ENCODE data around the gene WIPF1.

Gene WIPF1

DNA sequence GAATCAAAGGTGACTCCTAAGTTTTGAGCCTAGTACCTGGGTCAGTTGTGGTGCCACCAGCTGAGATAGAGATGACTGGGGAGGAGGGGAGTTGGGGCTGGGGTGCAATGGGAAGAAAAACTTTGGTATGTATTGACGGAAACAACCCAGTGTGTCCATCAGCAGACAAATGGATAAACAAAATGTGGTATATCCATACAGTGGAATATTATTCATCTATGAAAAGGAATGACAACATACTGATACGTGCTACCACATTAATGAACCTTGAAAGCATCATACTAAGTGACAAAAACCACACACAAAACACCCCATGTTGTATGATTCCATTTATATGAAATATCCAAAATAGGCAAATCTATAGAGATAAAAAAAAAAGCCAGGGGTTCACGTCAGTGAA is 69.6 kb downstream of the WIPF1 start:
- DNase-seq: no peak

DNA sequence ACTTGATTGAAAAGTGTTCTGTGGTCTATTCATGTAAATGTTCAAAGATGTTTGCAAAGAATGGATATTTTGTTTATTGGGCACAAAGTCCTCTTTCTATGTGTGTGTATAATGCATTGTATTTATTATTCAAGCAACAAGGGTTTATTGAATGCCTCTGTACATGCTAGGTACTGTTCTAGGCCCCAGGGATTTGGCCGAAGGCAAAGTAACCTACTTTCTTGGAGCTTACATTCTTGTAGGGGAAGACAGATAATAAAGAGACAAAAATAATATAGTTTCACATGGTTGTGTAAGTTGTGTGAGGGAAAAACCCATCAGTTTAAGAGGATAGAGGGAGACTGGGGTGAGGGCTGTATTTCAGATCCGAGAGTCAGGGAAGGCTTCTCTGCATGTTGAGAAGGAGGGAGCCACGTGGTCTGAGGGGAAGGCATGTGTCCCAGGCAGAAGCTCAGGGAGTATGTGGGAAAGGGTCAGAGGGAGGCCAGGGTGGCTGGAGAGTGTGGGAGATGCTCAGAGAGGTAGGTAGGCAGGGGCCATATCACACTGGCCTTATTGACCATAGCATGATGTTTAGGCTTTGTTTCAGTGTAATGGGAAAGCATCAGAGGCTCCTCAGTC is 70.4 kb downstream of the WIPF1 start:
- no peak for DNase-seq

DNA sequence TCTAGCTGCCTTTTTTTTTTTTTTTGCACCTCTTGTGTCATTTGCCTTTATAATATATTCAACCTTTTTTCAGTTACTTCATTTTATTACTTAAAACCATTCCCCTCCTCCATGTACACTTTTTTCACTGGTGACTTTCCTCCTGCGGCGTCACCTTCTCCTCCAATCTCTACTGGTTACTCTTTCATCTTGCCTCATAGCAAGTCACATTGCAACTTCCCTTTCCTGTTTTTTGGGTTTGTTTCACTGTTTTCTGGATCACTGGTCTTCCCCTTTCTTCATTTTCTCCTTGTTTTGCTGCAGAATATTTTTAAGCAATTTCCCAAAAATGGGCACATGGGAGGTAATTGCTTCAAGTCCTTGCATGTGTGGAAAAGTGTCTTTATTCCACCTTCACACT is 73.1 kb downstream of the WIPF1 start:
- DNase-seq: no peak

DNA sequence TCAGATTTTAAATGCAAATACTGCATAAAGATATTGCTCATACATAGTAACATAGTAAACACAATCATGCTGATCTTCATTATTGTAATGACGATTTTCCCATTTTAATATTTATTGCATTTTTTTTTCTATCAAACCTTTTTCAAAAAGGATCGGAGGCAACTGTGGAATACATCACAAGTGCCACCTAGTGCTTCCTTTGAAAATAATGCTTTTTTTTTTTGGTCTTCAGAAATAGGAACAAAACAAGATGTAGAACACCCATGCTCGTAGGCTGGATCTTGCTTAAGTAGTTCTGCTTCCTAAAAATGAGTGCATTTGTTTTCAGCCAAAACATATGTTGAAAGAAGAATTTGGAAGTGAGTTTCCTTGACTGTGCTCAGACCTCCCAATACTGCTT is 75.1 kb downstream of the WIPF1 start:
- DNase-seq: no peak

DNA sequence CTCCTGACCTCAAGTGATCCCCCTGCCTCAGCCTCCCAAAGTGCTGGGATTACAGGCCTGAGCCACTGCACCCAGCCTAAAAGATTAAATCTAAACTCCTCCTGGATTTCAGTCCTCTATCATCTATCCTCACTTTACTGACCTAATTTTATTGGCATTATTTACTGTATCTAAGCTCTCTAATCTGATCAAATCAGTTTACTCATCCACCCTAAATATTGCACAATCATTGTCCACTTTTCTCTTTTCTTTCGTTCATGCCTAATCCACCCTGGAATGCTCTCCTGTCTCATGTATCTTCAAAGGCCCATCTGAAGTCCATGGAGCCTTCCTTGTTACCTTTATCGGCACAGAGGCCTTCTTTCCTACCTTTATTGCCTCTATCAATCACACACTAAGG is 79.2 kb downstream of the WIPF1 start:
- DNase-seq: no peak

DNA sequence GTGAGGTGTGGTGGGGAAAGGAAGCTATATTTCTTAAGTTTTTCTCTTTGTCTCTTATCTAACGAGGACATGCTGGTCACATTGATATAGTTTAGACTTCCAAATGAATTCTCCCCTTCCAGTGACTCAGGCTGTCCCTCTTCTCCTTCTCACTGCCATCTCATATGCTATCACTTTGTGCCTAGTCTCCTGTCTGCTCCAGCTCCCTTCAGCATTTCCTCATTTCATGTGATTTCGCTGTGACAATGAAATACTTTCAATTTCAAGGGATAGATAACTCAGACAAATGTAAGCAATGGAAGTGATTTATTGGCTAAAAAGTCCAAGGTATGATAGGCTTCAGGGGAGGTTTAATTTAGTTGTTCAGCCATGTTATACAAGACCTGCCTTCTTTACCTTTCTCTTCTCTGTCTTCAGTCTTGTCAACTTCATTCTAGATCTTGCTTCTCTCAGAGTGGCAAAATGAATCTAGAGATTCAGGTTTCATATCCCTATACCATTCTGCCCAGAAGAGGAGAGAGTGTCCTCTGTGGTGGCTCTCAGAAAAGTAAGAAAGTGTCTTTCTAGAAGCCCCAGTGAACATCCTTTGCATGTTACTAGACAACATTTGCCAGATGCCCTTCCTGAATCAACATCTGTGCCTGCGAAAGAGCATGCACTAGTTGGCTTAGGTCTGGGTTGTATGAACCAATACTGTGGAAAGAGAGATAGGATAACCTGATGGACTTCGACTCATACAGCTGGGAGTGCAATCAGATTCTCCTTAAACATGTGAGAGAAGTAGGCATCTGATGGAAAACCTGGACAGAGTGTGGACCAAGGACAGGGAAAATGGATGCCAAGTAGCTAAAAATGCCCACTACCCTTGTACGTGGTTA is 80.9 kb downstream of the WIPF1 start:
- no peak for DNase-seq

DNA sequence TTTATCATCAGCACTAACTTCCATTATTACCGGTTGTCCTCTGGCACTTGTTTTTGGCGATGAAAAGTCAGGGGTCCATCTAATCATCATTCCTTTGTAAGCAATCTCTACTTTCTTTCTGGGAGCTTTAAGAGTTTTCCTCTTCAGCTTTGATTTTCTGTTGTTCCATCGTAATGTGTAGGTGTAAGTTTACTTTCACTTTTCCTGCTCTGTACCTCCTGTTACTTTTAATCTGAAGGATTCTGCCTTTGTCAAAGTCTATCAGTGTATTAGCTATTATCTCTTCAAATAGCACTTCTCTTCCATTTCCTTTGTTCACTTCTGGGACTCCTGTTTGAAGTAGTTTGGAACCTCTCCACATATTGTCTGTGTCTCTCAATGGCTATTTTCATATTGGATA is 85.3 kb downstream of the WIPF1 start:
- DNase-seq: no peak

DNA sequence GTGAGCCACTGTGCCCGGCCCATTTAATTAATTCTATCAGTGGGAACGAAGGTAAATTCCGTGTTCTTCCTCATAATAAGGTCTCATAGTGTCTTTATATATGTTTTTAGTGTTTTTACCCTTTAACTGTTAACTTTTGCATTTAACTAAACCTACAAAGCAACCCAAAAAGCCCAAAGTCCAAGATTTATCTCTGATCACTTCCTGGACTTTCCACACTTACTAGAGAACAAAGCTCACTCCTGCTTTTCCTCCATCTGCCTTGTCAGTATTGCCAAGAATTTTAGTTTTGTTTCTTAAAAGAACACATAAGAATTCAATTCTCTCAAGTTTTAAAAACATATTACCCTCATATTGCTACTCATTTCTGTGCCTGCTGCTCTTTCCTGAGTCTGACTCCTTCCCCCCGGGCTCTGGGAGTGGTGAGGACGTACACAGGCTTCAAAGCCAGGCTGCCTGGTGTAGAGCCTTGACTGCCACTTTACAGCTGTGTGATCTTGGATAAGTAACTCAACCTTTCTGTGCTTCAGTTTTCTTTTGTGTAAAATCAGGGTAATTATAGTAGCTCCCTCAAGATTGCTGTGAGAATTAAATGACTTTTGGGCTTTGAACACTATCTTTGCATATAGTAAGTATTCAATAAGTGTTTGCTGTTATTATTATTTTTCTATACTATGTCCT is 85.9 kb downstream of the WIPF1 start:
- DNase-seq: no peak

DNA sequence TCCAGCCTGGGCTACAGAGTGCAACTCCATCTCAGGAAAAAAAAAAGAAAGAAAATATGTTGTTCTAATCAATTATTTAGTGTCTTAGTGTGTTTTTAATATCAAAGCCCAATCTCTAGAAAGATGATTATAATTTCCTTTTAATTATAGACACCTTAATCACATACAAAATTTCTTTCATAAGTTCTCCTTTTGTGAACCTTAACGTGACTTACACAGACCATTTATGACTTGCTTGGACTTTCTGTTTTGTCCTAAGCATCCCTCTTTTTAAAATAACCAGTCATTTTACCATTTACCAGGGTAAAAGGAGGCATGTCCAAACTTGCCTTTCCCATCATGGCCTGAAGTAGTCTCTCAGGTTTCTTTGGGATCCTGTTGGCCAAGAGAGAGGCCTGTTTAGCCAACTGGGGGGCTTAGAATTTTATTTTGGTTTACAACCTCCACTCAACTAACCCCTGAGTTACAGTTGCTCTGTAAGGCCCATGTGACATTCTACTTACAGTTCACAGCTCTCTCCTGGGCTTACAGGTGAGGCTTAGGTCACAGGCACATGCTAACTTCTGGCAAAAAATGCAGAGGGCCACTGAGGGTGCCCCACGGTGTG is 86.9 kb downstream of the WIPF1 start:
- no peak for DNase-seq
